MM.1S (cell line): Measurements from ENCODE around the gene SCAP.

Experiments
- DNase-seq: peaks from one replicate; pipeline ENCODE4 v3.0.0-alpha.2; 2015
- H2AFZ ChIP-seq: fragments of 300-600 bp; sonication (generic); 2 replicates; pipeline ENCODE4 v1.6.0; 2016; ENCODE audit warnings: antibody characterized with exemption, low read length
- H3F3A ChIP-seq: fragments of 300-600 bp; sonication (generic); 2 replicates; pipeline ENCODE4 v1.6.1; 2016; ENCODE audit warnings: mild to moderate bottlenecking, antibody characterized with exemption, low read length, moderate library complexity, mixed read lengths; ENCODE audit not compliant: insufficient read depth
- H3K27ac ChIP-seq: fragments of 300-600 bp; sonication (generic); 2 replicates; pipeline ENCODE4 v1.5.1; 2016; ENCODE audit warnings: mild to moderate bottlenecking, low read length
- H3K27me3 ChIP-seq: fragments of 300-600 bp; sonication (generic); replicated peaks from 2 replicates; pipeline ENCODE4 v1.6.0; 2016; ENCODE audit warnings: low read length; ENCODE audit not compliant: insufficient read depth
- H3K36me3 ChIP-seq: fragments of 300-600 bp; sonication (generic); replicated peaks from 2 replicates; pipeline ENCODE4 v1.6.1; 2016; ENCODE audit warnings: mild to moderate bottlenecking, low read length, mixed read lengths; ENCODE audit not compliant: insufficient read depth
- H3K4me1 ChIP-seq: fragments of 300-600 bp; sonication (generic); 2 replicates; pipeline ENCODE4 v1.6.1; 2016; ENCODE audit warnings: low read length, mixed read lengths
- H3K4me2 ChIP-seq: fragments of 300-600 bp; sonication (generic); 2 replicates; pipeline ENCODE4 v1.6.0; 2016; ENCODE audit warnings: low read depth, low read length
- H3K4me3 ChIP-seq: fragments of 300-600 bp; sonication (generic); 2 replicates; pipeline ENCODE4 v1.5.1; 2016; ENCODE audit warnings: low read length, mixed read lengths
- H3K79me2 ChIP-seq: fragments of 300-600 bp; sonication (generic); 2 replicates; pipeline ENCODE4 v1.6.1; 2016; ENCODE audit warnings: mixed run types, low read length, mixed read lengths
- H3K9ac ChIP-seq: fragments of 300-600 bp; sonication (generic); 2 replicates; pipeline ENCODE4 v1.6.1; 2016; ENCODE audit warnings: low read length, mixed read lengths
- H3K9me2 ChIP-seq: fragments of 300-600 bp; sonication (generic); replicated peaks from 2 replicates; pipeline ENCODE4 v1.6.1; 2016; ENCODE audit warnings: mild to moderate bottlenecking, low read length, mixed read lengths; ENCODE audit not compliant: insufficient read depth
- H3K9me3 ChIP-seq: fragments of 300-600 bp; sonication (generic); replicated peaks from 2 replicates; pipeline ENCODE4 v1.6.1; 2016; ENCODE audit warnings: mild to moderate bottlenecking, low read length, mixed read lengths; ENCODE audit not compliant: insufficient read depth
- H4K20me1 ChIP-seq: fragments of 300-600 bp; sonication (generic); 2 replicates; pipeline ENCODE4 v1.6.1; 2016; ENCODE audit warnings: mild to moderate bottlenecking, low read length, moderate library complexity, mixed read lengths; ENCODE audit not compliant: insufficient read depth
- CTCF ChIP-seq: fragments of 300-600 bp; sonication (generic); IDR thresholded peaks from 2 replicates; pipeline ENCODE4 v1.5.1; 2016; ENCODE audit warnings: antibody characterized with exemption, low read length, mixed read lengths
- EZH2 ChIP-seq: fragments of 300-600 bp; sonication (generic); optimal IDR thresholded peaks from 2 replicates; pipeline ENCODE3; 2017; ENCODE audit warnings: low read depth, mild to moderate bottlenecking, antibody characterized with exemption, low read length, mixed read lengths
- EZH2phosphoT487 ChIP-seq: fragments of 300-600 bp; sonication (generic); IDR thresholded peaks from 2 replicates; pipeline ENCODE4 v1.6.1; 2018; ENCODE audit warnings: antibody characterized with exemption, low read length

The SCAP gene

GRCh38 chr3:47408839-47409229 lies 66.9 kb downstream of the SCAP start:
- Histone ChIP-seq H2AFZ (no peak overlapping the region), H3K4me1 (no peaks in the 10 kb centered on the region), H3F3A (no peaks in the 10 kb centered on the region), H3K9me3 (no peaks in the 10 kb centered on the region), H4K20me1 (no peaks in the 10 kb centered on the region), H3K36me3 (peaks cover 5% of the 10 kb centered on the region; the same call in 1 of the 2 replicates), H3K9me2 (no peaks in the 10 kb centered on the region), H3K79me2 (peaks cover 17% of the 10 kb centered on the region), H3K27ac (no peak overlapping the region), H3K9ac (no peak overlapping the region), H3K4me2 (no peak overlapping the region), H3K27me3 (no peaks in the 10 kb centered on the region), H3K4me3 (no peak overlapping the region)
- TF ChIP-seq EZH2phosphoT487 (no peak), CTCF (no peak), EZH2 (no peak)
- no peak for DNase-seq

- no peak overlapping the region for H3K4me2 ChIP-seq
- no peaks in the 10 kb centered on the region for H3K27me3 ChIP-seq
- H3F3A ChIP-seq: no peaks in the 10 kb centered on the region
- H3K79me2 ChIP-seq: peaks cover 23% of the 10 kb centered on the region
- H3K4me1 ChIP-seq: no peaks in the 10 kb centered on the region
- no peak overlapping the region for H3K27ac ChIP-seq
- no peaks in the 10 kb centered on the region for H3K9me3 ChIP-seq
- no peak overlapping the region for H3K9ac ChIP-seq
- H3K4me3 ChIP-seq: no peak overlapping the region
- TF ChIP-seq EZH2 (no peak), EZH2phosphoT487 (no peak), CTCF (no peak)
- no peak for DNase-seq
- H3K36me3 ChIP-seq: peaks cover 5% of the 10 kb centered on the region; the same call in 1 of the 2 replicates
- no peaks in the 10 kb centered on the region for H3K9me2 ChIP-seq
- H4K20me1 ChIP-seq: no peaks in the 10 kb centered on the region
- H2AFZ ChIP-seq: no peak overlapping the region
These were observed 67.6 kb downstream of the SCAP start for GRCh38 chr3:47407896-47408838.

DNA sequence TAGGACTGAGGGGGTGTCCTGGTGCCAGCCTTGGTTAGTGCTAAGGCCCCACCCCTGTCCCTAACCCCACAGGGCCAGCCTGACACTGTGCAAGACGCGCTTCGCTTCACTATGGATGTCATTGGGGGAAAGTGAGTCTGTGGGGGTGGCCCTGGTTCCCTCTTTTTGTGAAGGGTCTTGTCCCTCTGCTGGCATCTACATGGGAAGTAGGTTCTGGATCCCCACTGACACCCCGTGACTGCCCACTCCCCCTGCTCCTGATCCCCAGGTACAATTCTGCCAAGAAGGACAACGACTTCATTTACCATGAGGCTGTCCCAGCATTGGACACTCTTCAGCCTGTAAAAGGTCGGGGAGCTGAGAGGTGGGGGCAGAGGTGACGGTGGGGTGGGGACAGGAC lies 68.5 kb downstream of the SCAP start:
- Histone ChIP-seq H4K20me1 (no peaks in the 10 kb centered on the region), H3K79me2 (peaks cover 26% of the 10 kb centered on the region), H3K4me3 (no peak overlapping the region), H3K4me1 (no peaks in the 10 kb centered on the region), H3F3A (no peaks in the 10 kb centered on the region), H3K9ac (no peak overlapping the region), H3K27ac (no peak overlapping the region), H3K4me2 (no peak overlapping the region), H2AFZ (no peak overlapping the region), H3K9me2 (no peaks in the 10 kb centered on the region), H3K36me3 (peaks cover 5% of the 10 kb centered on the region; the same call in 1 of the 2 replicates), H3K27me3 (no peaks in the 10 kb centered on the region), H3K9me3 (no peaks in the 10 kb centered on the region)
- no peak for DNase-seq
- TF ChIP-seq CTCF: no peak
- TF ChIP-seq EZH2: no peak
- no peak for TF ChIP-seq EZH2phosphoT487
